Progenitor cell of endocrine pancreas (in vitro differentiated cells): ENCODE measurements around the gene GABRB2. TPM values are rescaled to one million over a fixed set of nuclear protein-coding genes. Genes with fewer than 3 reads are reported as not detected.

Experiments
- DNase-seq: peaks from one replicate; pipeline ENCODE4 v3.0.0; 2021; ENCODE audit warnings: low spot score; ENCODE audit not compliant: unreplicated experiment
- H3K27ac Mint-ChIP-seq: 2 replicates; pipeline ENCODE4 v1.8.0; 2021; ENCODE audit warnings: mild to moderate bottlenecking, moderate library complexity, mixed read lengths
- H3K27me3 Mint-ChIP-seq: 2 replicates; pipeline ENCODE4 v1.8.0; 2021; ENCODE audit warnings: mixed read lengths
- H3K36me3 Mint-ChIP-seq: 2 replicates; pipeline ENCODE4 v1.8.0; 2022; ENCODE audit warnings: mixed read lengths; ENCODE audit not compliant: insufficient read depth
- H3K4me1 Mint-ChIP-seq: 2 replicates; pipeline ENCODE4 v1.8.0; 2021; ENCODE audit warnings: low read depth, mixed read lengths
- H3K4me3 Mint-ChIP-seq: 2 replicates; pipeline ENCODE4 v1.8.0; 2021; ENCODE audit warnings: low read depth, mild to moderate bottlenecking, moderate library complexity, mixed read lengths
- H3K9me3 Mint-ChIP-seq: 2 replicates; pipeline ENCODE4 v1.8.0; 2021; ENCODE audit warnings: low read depth, mixed read lengths
- CTCF ChIP-seq: fragments of 200-600 bp; sonication (generic); IDR thresholded peaks from one replicate; pipeline ENCODE4 v1.5.0; 2021; ENCODE audit warnings: antibody characterized with exemption, mild to moderate bottlenecking; ENCODE audit not compliant: unreplicated experiment
- total RNA-seq: library from RNA; stranded (reverse); gene quantifications from 2 replicates; pipeline ENCODE4 v1.2.1, GENCODE V29; 2021

Gene GABRB2
- total RNA-seq, 1 donor from 2014 or later = 3.5 TPM

DNA sequence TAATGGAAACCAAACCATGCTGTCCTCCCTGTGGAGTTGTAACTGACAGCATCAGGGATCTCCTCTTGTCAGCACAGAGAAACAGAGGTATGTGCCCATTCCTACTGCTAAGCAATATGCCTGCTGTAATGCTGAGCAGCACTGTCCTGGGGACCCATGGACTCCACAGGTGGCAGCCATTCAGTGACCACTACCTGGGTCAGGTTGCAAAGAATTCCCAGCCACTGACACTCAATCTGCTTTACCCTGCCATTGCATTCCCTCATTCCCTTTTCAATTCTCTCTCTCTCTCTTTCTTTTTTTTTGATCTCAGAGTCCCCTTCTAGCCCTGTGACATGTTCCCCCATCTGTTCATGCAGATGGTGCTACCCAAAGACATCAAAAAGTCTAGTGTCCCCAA lies 104.1 kb downstream of the GABRB2 start:
- H3K4me3 Mint-ChIP-seq = no peak overlapping the region
- H3K27me3 Mint-ChIP-seq = no peaks in the 10 kb centered on the region
- peaks cover 17% of the 10 kb centered on the region for H3K9me3 Mint-ChIP-seq
- H3K27ac Mint-ChIP-seq = no peak overlapping the region
- TF ChIP-seq CTCF = no peak
- DNase-seq = no peak
- peaks cover 5% of the 10 kb centered on the region for H3K4me1 Mint-ChIP-seq
- H3K36me3 Mint-ChIP-seq = no peaks in the 10 kb centered on the region

GRCh38 chr5:161432798-161433197 lies 113.7 kb downstream of the GABRB2 start:
- no peak for TF ChIP-seq CTCF

DNA sequence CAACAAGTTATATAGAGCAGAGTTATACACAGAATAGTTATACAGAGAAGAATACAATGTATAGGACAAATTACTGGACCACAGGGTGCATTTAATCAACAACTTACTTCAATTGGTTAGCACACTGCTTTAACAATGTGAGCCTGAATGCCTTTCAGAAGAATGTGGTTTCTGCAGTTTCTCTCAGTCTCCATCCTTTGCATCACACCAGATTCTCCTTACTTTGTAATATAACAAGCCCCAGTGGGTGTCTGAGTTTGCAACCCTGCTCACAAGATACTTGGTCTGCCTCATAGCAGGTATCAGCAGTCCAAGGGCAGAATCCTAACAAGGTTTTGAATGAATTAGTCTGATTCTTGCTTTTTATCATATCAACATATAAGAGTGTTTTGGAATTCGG lies 114.6 kb downstream of the GABRB2 start:
- Mint-ChIP-seq H3K9me3 (no peaks in the 10 kb centered on the region), H3K27ac (no peak overlapping the region), H3K4me3 (no peak overlapping the region), H3K4me1 (no peaks in the 10 kb centered on the region), H3K27me3 (no peaks in the 10 kb centered on the region), H3K36me3 (no peaks in the 10 kb centered on the region)
- no peak for DNase-seq
- no peak for TF ChIP-seq CTCF

More at GRCh38 chr5:161432798-161433197, 113.7 kb downstream of the GABRB2 start:
- Mint-ChIP-seq H3K27me3 (no peaks in the 10 kb centered on the region), H3K4me3 (no peak overlapping the region), H3K36me3 (no peaks in the 10 kb centered on the region), H3K9me3 (no peaks in the 10 kb centered on the region), H3K4me1 (no peaks in the 10 kb centered on the region), H3K27ac (no peak overlapping the region)
- DNase-seq = no peak

GRCh38 chr5:161421067-161421466 lies 125.5 kb downstream of the GABRB2 start:
- Mint-ChIP-seq H3K4me3 (no peak overlapping the region), H3K9me3 (peaks cover 4% of the 10 kb centered on the region), H3K27ac (no peak overlapping the region), H3K36me3 (no peaks in the 10 kb centered on the region), H3K27me3 (peaks cover 3% of the 10 kb centered on the region), H3K4me1 (peaks cover 5% of the 10 kb centered on the region)
- DNase-seq = no peak
- TF ChIP-seq CTCF = no peak

GRCh38 chr5:161420521-161420920 lies 126.0 kb downstream of the GABRB2 start:
- no peaks in the 10 kb centered on the region for H3K36me3 Mint-ChIP-seq
- peaks cover 5% of the 10 kb centered on the region for H3K4me1 Mint-ChIP-seq
- H3K4me3 Mint-ChIP-seq = no peak overlapping the region
- TF ChIP-seq CTCF = no peak
- H3K27ac Mint-ChIP-seq = no peak overlapping the region
- H3K27me3 Mint-ChIP-seq = peaks cover 3% of the 10 kb centered on the region
- peaks cover 4% of the 10 kb centered on the region for H3K9me3 Mint-ChIP-seq
- no peak for DNase-seq
